Lower lobe of right lung (tissue), 2 donors: Measurements from ENCODE around the gene NME1. TPM values are rescaled to one million over a fixed set of nuclear protein-coding genes. Genes with fewer than 3 reads are reported as not detected.

Experiments
- ATAC-seq, 2 donors: fragments of 200-7000 bp; cut with Tn5 transposase; one replicate each; pipeline ENCODE4 v1.9.1; 2020 to 2022; ENCODE audit warnings: mild to moderate bottlenecking in 2 of 2, moderate library complexity in 2 of 2
- DNase-seq: peaks from one replicate; pipeline ENCODE4 v3.0.0-alpha.2; 2020
- H3K27ac ChIP-seq: fragments of 200-600 bp; one replicate; pipeline ENCODE4 v1.8.0; 2022
- H3K27me3 ChIP-seq: fragments of 200-600 bp; one replicate; pipeline ENCODE4 v1.8.0; 2022; ENCODE audit warnings: low read depth
- H3K36me3 ChIP-seq: fragments of 200-600 bp; one replicate; pipeline ENCODE4 v1.8.0; 2022; ENCODE audit warnings: mild to moderate bottlenecking
- H3K4me1 ChIP-seq: fragments of 200-600 bp; one replicate; pipeline ENCODE4 v1.8.0; 2022
- H3K4me3 ChIP-seq: fragments of 200-600 bp; one replicate; pipeline ENCODE4 v1.8.0; 2022; ENCODE audit warnings: mild to moderate bottlenecking
- H3K9me3 ChIP-seq: fragments of 200-600 bp; one replicate; pipeline ENCODE4 v1.8.0; 2022
- CTCF ChIP-seq: fragments of 200-600 bp; IDR thresholded peaks from one replicate; pipeline ENCODE4 v1.8.0; 2022; ENCODE audit warnings: antibody characterized with exemption, mild to moderate bottlenecking
- intact Hi-C: fragments of 100-400 bp; cut with DNase I; formaldehyde crosslinking; loops from one replicate; pipeline ENCODE4 v1.11.0; 2022
- total RNA-seq: library from RNA; stranded (reverse); fragmentation: NEBNext Ultra II Directional; extraction: Animal tissue kit (Norgen Biotek cat#: 25700); gene quantifications from one replicate; pipeline ENCODE4 v1.2.1, GENCODE V29; 2021
- donor health status: DM: no; HTN: yes; CAD: no; lungs with severe emphysema.

The NME1 gene
- total RNA-seq, 1 donor from 2014 or later = 24.0 TPM

- Histone ChIP-seq H3K4me1 (no peaks in the 10 kb centered on the region), H3K27me3 (no peaks in the 10 kb centered on the region), H3K4me3 (no peak overlapping the region), H3K9me3 (no peaks in the 10 kb centered on the region), H3K27ac (no peak overlapping the region), H3K36me3 (no peaks in the 10 kb centered on the region)
- intact Hi-C loops = no loop called here
- DNase-seq (no peak), ATAC-seq (no peak)
- TF ChIP-seq CTCF = no peak
These were observed 10.8 kb upstream of the NME1 start for GRCh38 chr17:51142597-51142996.

GRCh38 chr17:51144266-51145022, 8.9 kb upstream of the NME1 start:
- DNase-seq = no peak
- intact Hi-C loops = no loop called here
- no peak for TF ChIP-seq CTCF
- Histone ChIP-seq H3K36me3 (no peaks in the 10 kb centered on the region), H3K4me1 (no peaks in the 10 kb centered on the region), H3K4me3 (no peak overlapping the region), H3K9me3 (no peaks in the 10 kb centered on the region), H3K27ac (no peak overlapping the region), H3K27me3 (no peaks in the 10 kb centered on the region)
- ATAC-seq = no peak

- intact Hi-C loops = no loop called here
- Histone ChIP-seq H3K9me3 (no peaks in the 10 kb centered on the region), H3K27ac (no peak overlapping the region), H3K4me3 (no peak overlapping the region), H3K4me1 (peaks cover 4% of the 10 kb centered on the region), H3K27me3 (no peaks in the 10 kb centered on the region), H3K36me3 (no peaks in the 10 kb centered on the region)
- DNase-seq (no peak), ATAC-seq (no peak)
- no peak for TF ChIP-seq CTCF
These were observed 5.7 kb upstream of the NME1 start for GRCh38 chr17:51147650-51148049.

GRCh38 chr17:51149163-51149562, 4.2 kb upstream of the NME1 start:
- no peak for ATAC-seq
- no peak for DNase-seq
- Histone ChIP-seq H3K27ac (no peak overlapping the region), H3K4me1 (peaks cover 12% of the 10 kb centered on the region), H3K9me3 (no peaks in the 10 kb centered on the region), H3K27me3 (no peaks in the 10 kb centered on the region), H3K4me3 (no peak overlapping the region), H3K36me3 (no peaks in the 10 kb centered on the region)
- TF ChIP-seq CTCF = no peak
- intact Hi-C loops = no loop called here

GRCh38 chr17:51150932-51151331, 2.4 kb upstream of the NME1 start:
- no peak for DNase-seq
- Histone ChIP-seq H3K4me3 (no peak overlapping the region), H3K27ac (no peak overlapping the region), H3K4me1 (peaks cover 20% of the 10 kb centered on the region), H3K36me3 (no peaks in the 10 kb centered on the region), H3K9me3 (no peaks in the 10 kb centered on the region), H3K27me3 (no peaks in the 10 kb centered on the region)
- ATAC-seq = no peak
- no peak for TF ChIP-seq CTCF
- intact Hi-C loops = loop anchor here (5.0 kb wide), 1 partner anchor 149 kb away; no protein-coding TSS in a partner anchor
